Measurements from ENCODE around the gene CRKL.
"Not testable (repeated sequence)": the region's sequence is repeated elsewhere in the genome, so short reads cannot be mapped to it uniquely, and the experiment has no call there.

The CRKL gene

GRCh38 chr22:20966883-20967696 lies 49.9 kb downstream of the CRKL start, which contains the start of gene AIFM3:
AIFM3 (plus strand) TSS chr22:20967255; CDS start chr22:20967945, 690 bp downstream.
- DNase-seq (ENCODE audit: low read depth): no peak

- no peak for DNase-seq (ENCODE audit: low read depth)
These were observed 50.5 kb downstream of the CRKL start for GRCh38 chr22:20967697-20968211.

GRCh38 chr22:20968281-20968977 lies 51.2 kb downstream of the CRKL start:
- no peak for DNase-seq (ENCODE audit: low read depth)

GRCh38 chr22:20970939-20971657 lies 53.9 kb downstream of the CRKL start:
- no peak for DNase-seq (ENCODE audit: low read depth)

GRCh38 chr22:20972014-20972694 lies 54.9 kb downstream of the CRKL start:
- DNase-seq (ENCODE audit: low read depth): not testable (repeated sequence)

- no peak for DNase-seq (ENCODE audit: low read depth)
These were observed 55.8 kb downstream of the CRKL start for GRCh38 chr22:20972933-20973577.

- no peak for DNase-seq (ENCODE audit: low read depth)
These were observed 56.6 kb downstream of the CRKL start for GRCh38 chr22:20973634-20974286.

GRCh38 chr22:20974336-20974955 lies 57.2 kb downstream of the CRKL start:
- no peak for DNase-seq (ENCODE audit: low read depth)

GRCh38 chr22:20975541-20976290 lies 58.5 kb downstream of the CRKL start:
- no peak for DNase-seq (ENCODE audit: low read depth)

- no peak for DNase-seq (ENCODE audit: low read depth)
These were observed 59.2 kb downstream of the CRKL start for GRCh38 chr22:20976291-20976877.

GRCh38 chr22:20977019-20977418 lies 59.8 kb downstream of the CRKL start:
- no peak for DNase-seq (ENCODE audit: low read depth)

GRCh38 chr22:20977516-20978170 lies 60.4 kb downstream of the CRKL start:
- DNase-seq (ENCODE audit: low read depth): no peak

- DNase-seq (ENCODE audit: low read depth): no peak
These were observed 61.2 kb downstream of the CRKL start for GRCh38 chr22:20978419-20978818.

GRCh38 chr22:20979243-20979809 lies 62.1 kb downstream of the CRKL start:
- DNase-seq (ENCODE audit: low read depth): peak; percentile 92

- no peak for DNase-seq (ENCODE audit: low read depth)
These were observed 62.8 kb downstream of the CRKL start for GRCh38 chr22:20979940-20980453.

- no peak for DNase-seq (ENCODE audit: low read depth)
These were observed 63.3 kb downstream of the CRKL start for GRCh38 chr22:20980523-20980922.

GRCh38 chr22:20980938-20981722 lies 63.9 kb downstream of the CRKL start:
- DNase-seq (ENCODE audit: low read depth): no peak

Data from iris pigment epithelial cell (primary cell).